ENCODE data around the gene WNT2B. TPM values are rescaled to one million over a fixed set of nuclear protein-coding genes. Genes with fewer than 3 reads are reported as not detected.

Gene WNT2B
- total RNA-seq, 4 donors from 2014 or later, result 2.7 to 6.3 (median 3.8) TPM

DNA sequence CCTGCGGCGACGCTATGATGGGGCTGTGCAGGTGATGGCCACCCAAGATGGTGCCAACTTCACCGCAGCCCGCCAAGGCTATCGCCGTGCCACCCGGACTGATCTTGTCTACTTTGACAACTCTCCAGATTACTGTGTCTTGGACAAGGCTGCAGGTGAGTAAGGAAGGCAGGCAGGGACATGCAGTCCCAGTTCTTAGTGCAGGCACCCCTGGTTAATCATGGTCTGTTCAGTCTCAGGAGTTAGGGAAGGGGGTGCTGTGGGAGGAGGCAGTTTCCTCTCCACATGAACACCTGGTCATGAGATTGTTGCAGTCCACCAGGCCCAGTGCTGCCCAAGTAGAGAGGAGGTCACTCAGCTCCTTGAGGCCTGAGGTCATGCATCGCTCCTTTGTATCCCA is 8.5 kb downstream of the WNT2B start:
- no peak for DNase-seq (ENCODE audit: extremely low spot score)
- Histone ChIP-seq H3K4me1 (peaks cover 6 to 22% (median 9%) of the 10 kb centered on the region in 4 donors), H3K4me3 (no peak overlapping the region), H3K9me3 (no peaks in the 10 kb centered on the region), H3K27ac (replicated peaks in 1 of 4) (no peak overlapping the region), H3K27me3 (no peaks in the 10 kb centered on the region), H3K36me3 (peaks cover 0 to 9% (median 6%) of the 10 kb centered on the region in 4 donors)
- WGBS, result 92% methylated on average over 6 of the region's 9 CpGs
- intact Hi-C loops (cut with DNase I), result no loop called here
- no peak for TF ChIP-seq EP300 (IDR thresholded peaks at IDR 0.05)
- TF ChIP-seq POLR2AphosphoS5 (IDR thresholded peaks at IDR 0.05), result no peak
- TF ChIP-seq, protein P1, sequence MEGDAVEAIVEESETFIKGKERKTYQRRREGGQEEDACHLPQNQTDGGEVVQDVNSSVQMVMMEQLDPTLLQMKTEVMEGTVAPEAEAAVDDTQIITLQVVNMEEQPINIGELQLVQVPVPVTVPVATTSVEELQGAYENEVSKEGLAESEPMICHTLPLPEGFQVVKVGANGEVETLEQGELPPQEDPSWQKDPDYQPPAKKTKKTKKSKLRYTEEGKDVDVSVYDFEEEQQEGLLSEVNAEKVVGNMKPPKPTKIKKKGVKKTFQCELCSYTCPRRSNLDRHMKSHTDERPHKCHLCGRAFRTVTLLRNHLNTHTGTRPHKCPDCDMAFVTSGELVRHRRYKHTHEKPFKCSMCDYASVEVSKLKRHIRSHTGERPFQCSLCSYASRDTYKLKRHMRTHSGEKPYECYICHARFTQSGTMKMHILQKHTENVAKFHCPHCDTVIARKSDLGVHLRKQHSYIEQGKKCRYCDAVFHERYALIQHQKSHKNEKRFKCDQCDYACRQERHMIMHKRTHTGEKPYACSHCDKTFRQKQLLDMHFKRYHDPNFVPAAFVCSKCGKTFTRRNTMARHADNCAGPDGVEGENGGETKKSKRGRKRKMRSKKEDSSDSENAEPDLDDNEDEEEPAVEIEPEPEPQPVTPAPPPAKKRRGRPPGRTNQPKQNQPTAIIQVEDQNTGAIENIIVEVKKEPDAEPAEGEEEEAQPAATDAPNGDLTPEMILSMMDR (IDR thresholded peaks at IDR 0.05), result no peak
- no peak for TF ChIP-seq POLR2A (IDR thresholded peaks at IDR 0.05; ENCODE audit: low read depth)

DNA sequence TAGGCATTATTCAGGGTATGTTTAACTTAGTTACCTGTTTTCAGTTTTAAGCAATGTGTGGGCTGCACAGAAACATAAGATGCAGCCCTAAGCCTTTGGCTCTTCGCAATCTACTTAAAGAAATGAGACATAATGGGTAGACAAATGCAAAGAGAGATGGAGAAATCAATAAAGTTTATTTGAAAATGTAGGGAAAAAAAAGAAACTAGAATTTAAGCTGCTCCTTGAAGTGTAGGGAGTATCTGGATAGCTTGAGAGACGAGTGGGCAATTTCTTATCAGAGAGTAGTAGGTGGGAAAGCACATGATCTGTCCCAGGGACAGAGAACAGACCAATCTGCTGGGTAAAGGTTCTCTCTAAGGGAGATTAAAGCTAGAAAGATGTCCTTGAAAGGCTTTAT is 8.9 kb downstream of the WNT2B start:
- H3K4me1 ChIP-seq, result peaks cover 6 to 19% (median 9%) of the 10 kb centered on the region in 4 donors
- H3K27ac ChIP-seq (replicated peaks in 1 of 4), result no peak overlapping the region
- no peaks in the 10 kb centered on the region for H3K9me3 ChIP-seq
- intact Hi-C loops (cut with DNase I), result no loop called here
- no peaks in the 10 kb centered on the region for H3K27me3 ChIP-seq
- 95% methylated on average over 2 of the region's 2 CpGs for WGBS
- no peak for TF ChIP-seq EP300 (IDR thresholded peaks at IDR 0.05)
- TF ChIP-seq POLR2AphosphoS5 (IDR thresholded peaks at IDR 0.05), result no peak
- TF ChIP-seq POLR2A (IDR thresholded peaks at IDR 0.05; ENCODE audit: low read depth), result no peak
- TF ChIP-seq, protein P1 (IDR thresholded peaks at IDR 0.05), result no peak
- peaks cover under 1 to 12% (median 10%) of the 10 kb centered on the region in 4 donors for H3K36me3 ChIP-seq
- H3K4me3 ChIP-seq, result no peak overlapping the region
- no peak for DNase-seq (ENCODE audit: extremely low spot score)

DNA sequence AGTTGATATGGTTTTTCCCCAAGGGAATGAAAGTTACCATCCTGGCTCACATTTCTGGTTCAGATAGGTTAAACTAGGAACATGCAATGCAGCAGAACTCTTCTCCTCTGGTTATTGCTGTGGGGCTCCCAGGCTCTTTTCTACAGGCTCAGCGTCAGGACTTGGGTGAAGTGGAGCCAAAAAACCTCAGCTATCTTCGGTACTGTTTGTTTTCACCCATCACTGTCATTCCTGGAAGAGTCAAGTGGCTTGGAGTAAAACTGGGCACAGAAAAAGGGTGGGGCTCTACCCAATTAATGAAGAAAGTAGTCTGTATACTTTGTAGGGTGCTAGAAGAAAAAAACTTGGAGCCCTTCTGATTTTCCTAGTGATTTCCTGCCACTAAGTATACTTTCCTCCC is 9.4 kb downstream of the WNT2B start:
- no peak for DNase-seq (ENCODE audit: extremely low spot score)
- H3K9me3 ChIP-seq, result no peaks in the 10 kb centered on the region
- H3K27me3 ChIP-seq, result no peaks in the 10 kb centered on the region
- TF ChIP-seq POLR2AphosphoS5 (IDR thresholded peaks at IDR 0.05), result no peak
- no peak for TF ChIP-seq POLR2A (IDR thresholded peaks at IDR 0.05; ENCODE audit: low read depth)
- TF ChIP-seq EP300 (IDR thresholded peaks at IDR 0.05), result no peak
- TF ChIP-seq, protein P1 (IDR thresholded peaks at IDR 0.05), result no peak
- no peak overlapping the region for H3K27ac ChIP-seq (replicated peaks in 1 of 4)
- H3K4me1 ChIP-seq, result peaks cover 6 to 16% (median 9%) of the 10 kb centered on the region in 4 donors
- no peak overlapping the region for H3K4me3 ChIP-seq
- 78% methylated on average over 2 of the region's 2 CpGs for WGBS
- intact Hi-C loops (cut with DNase I), result no loop called here
- H3K36me3 ChIP-seq, result peaks cover 5 to 13% (median 11%) of the 10 kb centered on the region in 4 donors

DNA sequence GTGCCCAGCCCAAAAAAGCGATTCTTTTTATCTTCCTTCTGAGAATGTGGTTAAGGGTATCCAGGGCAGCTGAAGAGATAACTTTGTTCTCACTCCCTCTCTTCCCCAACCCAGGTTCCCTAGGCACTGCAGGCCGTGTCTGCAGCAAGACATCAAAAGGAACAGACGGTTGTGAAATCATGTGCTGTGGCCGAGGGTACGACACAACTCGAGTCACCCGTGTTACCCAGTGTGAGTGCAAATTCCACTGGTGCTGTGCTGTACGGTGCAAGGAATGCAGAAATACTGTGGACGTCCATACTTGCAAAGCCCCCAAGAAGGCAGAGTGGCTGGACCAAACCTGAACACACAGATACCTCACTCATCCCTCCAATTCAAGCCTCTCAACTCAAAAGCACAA is 11.4 kb downstream of the WNT2B start:
- DNase-seq (ENCODE audit: extremely low spot score), result no peak
- Histone ChIP-seq H3K27me3 (no peaks in the 10 kb centered on the region), H3K4me3 (no peak overlapping the region), H3K27ac (replicated peaks in 1 of 4) (no peak overlapping the region), H3K9me3 (no peaks in the 10 kb centered on the region), H3K36me3 (peaks cover 13 to 25% (median 16%) of the 10 kb centered on the region in 4 donors), H3K4me1 (peaks cover 6 to 11% (median 9%) of the 10 kb centered on the region in 4 donors)
- no peak for TF ChIP-seq EP300 (IDR thresholded peaks at IDR 0.05)
- no peak for TF ChIP-seq POLR2AphosphoS5 (IDR thresholded peaks at IDR 0.05)
- no peak for TF ChIP-seq POLR2A (IDR thresholded peaks at IDR 0.05; ENCODE audit: low read depth)
- TF ChIP-seq, protein P1 (IDR thresholded peaks at IDR 0.05), result no peak
- WGBS, result 82% methylated on average over 9 of the region's 9 CpGs
- intact Hi-C loops (cut with DNase I), result no loop called here

DNA sequence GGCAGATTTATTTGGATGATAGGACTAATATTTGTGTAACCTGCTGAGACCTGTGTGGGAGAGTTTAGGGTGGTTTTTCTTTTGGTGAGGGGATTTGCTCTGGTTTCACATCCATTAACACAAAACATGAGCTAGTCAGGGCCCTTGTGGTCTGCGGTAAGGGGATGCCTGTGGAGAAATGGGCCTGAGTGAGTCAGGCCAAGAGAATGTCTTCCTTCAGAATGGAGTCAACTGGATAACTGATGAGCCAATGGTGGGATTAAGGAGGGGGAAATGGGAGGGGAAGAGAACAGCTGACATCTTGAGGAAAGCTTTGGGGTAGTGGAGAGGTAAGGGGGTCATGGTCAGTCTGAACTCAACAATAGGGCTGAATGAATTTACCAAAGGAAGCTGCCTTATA is 13.9 kb downstream of the WNT2B start:
- Histone ChIP-seq H3K9me3 (no peaks in the 10 kb centered on the region), H3K4me3 (no peak overlapping the region), H3K27me3 (no peaks in the 10 kb centered on the region), H3K4me1 (peaks cover 0 to 4% (median 0%) of the 10 kb centered on the region in 4 donors), H3K27ac (replicated peaks in 1 of 4) (no peak overlapping the region), H3K36me3 (peaks cover 13 to 39% (median 32%) of the 10 kb centered on the region in 4 donors)
- DNase-seq (ENCODE audit: extremely low spot score), result no peak
- WGBS, result 88% methylated on average over 1 of the region's 1 CpG
- intact Hi-C loops (cut with DNase I), result no loop called here
- TF ChIP-seq POLR2A (IDR thresholded peaks at IDR 0.05; ENCODE audit: low read depth) (no peak), EP300 (IDR thresholded peaks at IDR 0.05) (no peak), POLR2AphosphoS5 (IDR thresholded peaks at IDR 0.05) (no peak)

Measured in esophagus muscularis mucosa (tissue), 4 donors.